GM19328 (cell line): ENCODE measurements around the gene LAMTOR3.

Experiments used
- ATAC-seq: cut with Tn5 transposase; IDR thresholded peaks from one replicate; pipeline ENCODE4 v1.9.1; 2021; ENCODE audit warnings: mild to moderate bottlenecking, moderate library complexity; ENCODE audit not compliant: unreplicated experiment

Gene LAMTOR3

GRCh38 chr4:99863804-99864203 is 30.4 kb downstream of the LAMTOR3 start:
- ATAC-seq = no peak

- ATAC-seq = no peak
Measured at GRCh38 chr4:99861120-99861905, 32.9 kb downstream of the LAMTOR3 start.

GRCh38 chr4:99860521-99860920 is 33.7 kb downstream of the LAMTOR3 start:
- no peak for ATAC-seq

- no peak for ATAC-seq
Measured at GRCh38 chr4:99859618-99860017, 34.6 kb downstream of the LAMTOR3 start.

- ATAC-seq = no peak
Measured at GRCh38 chr4:99857307-99857706, 36.9 kb downstream of the LAMTOR3 start.

- no peak for ATAC-seq
Measured at GRCh38 chr4:99856166-99856565, 38.1 kb downstream of the LAMTOR3 start.

- peak; percentile 48 for ATAC-seq
Measured at GRCh38 chr4:99855678-99856077, 38.5 kb downstream of the LAMTOR3 start.

GRCh38 chr4:99853999-99854398 is 40.2 kb downstream of the LAMTOR3 start:
- no peak for ATAC-seq

- ATAC-seq = no peak
Measured at GRCh38 chr4:99853190-99853589, 41.0 kb downstream of the LAMTOR3 start.

GRCh38 chr4:99852199-99852749 is 42.0 kb downstream of the LAMTOR3 start:
- ATAC-seq = no peak

- ATAC-seq = peak; percentile 29
Measured at GRCh38 chr4:99848591-99849001, 45.6 kb downstream of the LAMTOR3 start.

GRCh38 chr4:99847362-99847976 is 46.8 kb downstream of the LAMTOR3 start:
- ATAC-seq = peak; percentile 67

- ATAC-seq = no peak
Measured at GRCh38 chr4:99846891-99847290, 47.3 kb downstream of the LAMTOR3 start.

- ATAC-seq = no peak
Measured at GRCh38 chr4:99845708-99846469, 48.3 kb downstream of the LAMTOR3 start.

- ATAC-seq = no peak
Measured at GRCh38 chr4:99845179-99845578, 49.0 kb downstream of the LAMTOR3 start.

GRCh38 chr4:99844048-99844447 is 50.2 kb downstream of the LAMTOR3 start:
- ATAC-seq = no peak

GRCh38 chr4:99843413-99843812 is 50.8 kb downstream of the LAMTOR3 start:
- ATAC-seq = no peak

- ATAC-seq = no peak
Measured at GRCh38 chr4:99841129-99841528, 53.1 kb downstream of the LAMTOR3 start.

GRCh38 chr4:99838927-99839326 is 55.3 kb downstream of the LAMTOR3 start:
- ATAC-seq = no peak

GRCh38 chr4:99835942-99836341 is 58.3 kb downstream of the LAMTOR3 start:
- no peak for ATAC-seq

GRCh38 chr4:99834569-99834968 is 59.7 kb downstream of the LAMTOR3 start:
- no peak for ATAC-seq
